Measurements from ENCODE around the gene PAX7.
"Not testable (repeated sequence)": the region's sequence is repeated elsewhere in the genome, so short reads cannot be mapped to it uniquely, and the experiment has no call there.

PAX7 gene

DNA sequence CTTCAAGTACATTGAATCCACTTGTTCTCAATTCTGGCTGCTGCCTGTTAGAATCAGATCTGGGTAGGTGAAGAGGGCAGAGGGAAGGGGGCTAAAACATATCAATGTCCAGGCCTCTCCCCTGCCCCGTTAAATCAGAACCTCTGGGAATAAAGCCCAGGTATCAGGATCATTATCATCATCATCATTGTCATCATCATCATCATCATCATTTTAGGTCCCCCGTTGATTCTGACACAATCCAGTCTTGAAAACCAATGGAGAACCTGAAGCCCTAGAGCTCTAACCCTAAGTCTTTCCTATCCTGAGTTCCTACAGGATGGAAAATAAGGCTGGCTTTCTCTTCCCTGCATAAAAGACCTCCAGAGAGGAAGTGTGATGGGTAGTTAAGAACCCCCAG, 135.7 kb downstream of the PAX7 start:
- Histone ChIP-seq H3K36me3 (ENCODE audit: insufficient read depth, insufficient read length, low read length) (no peaks in the 10 kb centered on the region), H3K4me3 (ENCODE audit: insufficient read length, low read depth) (no peak overlapping the region), H3K9ac (ENCODE audit: insufficient read length, low read depth) (no peak overlapping the region), H3K27me3 (ENCODE audit: insufficient read depth, insufficient read length) (peaks cover 4% of the 10 kb centered on the region), H3K9me3 (ENCODE audit: insufficient read depth, low read length) (peaks cover 6% of the 10 kb centered on the region; the same call in 1 of the 2 replicates), H3K4me1 (ENCODE audit: insufficient read depth, insufficient read length) (no peaks in the 10 kb centered on the region)
- DNase-seq (ENCODE audit: low read depth, low spot score), result no peak
- TF ChIP-seq SUZ12 (IDR thresholded peaks at IDR 0.05; ENCODE audit: extremely low read depth, insufficient read depth, insufficient read length) (no peak), YY1 (IDR thresholded peaks at IDR 0.05; ENCODE audit: insufficient read depth, insufficient read length) (no peak), ZNF274 (IDR thresholded peaks at IDR 0.05; ENCODE audit: low read depth, low read length) (no peak)

DNA sequence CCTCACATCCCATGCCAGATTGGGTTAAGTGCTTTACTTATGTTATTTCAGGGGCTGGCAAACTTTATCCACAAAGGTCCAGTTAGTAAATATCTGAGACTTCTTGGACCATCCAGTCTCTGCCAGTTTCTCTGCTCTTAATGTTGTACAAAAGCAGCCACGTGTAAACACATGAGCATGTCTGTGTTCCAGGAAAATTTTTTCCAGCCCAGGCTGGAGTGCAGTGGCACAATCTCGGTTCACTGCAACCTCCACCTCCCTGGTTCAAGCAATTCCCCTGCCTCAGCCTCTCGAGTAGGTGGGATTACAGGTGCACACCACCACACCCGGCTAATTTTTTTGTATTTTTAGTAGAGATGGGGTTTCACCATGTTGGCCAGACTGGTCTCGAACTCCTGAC, 136.9 kb downstream of the PAX7 start:
- H3K27me3 ChIP-seq (ENCODE audit: insufficient read depth, insufficient read length); DNase-seq (ENCODE audit: low read depth, low spot score); H3K36me3 ChIP-seq (ENCODE audit: insufficient read depth, insufficient read length, low read length); H3K4me1 ChIP-seq (ENCODE audit: insufficient read depth, insufficient read length); H3K4me3 ChIP-seq (ENCODE audit: insufficient read length, low read depth); H3K9ac ChIP-seq (ENCODE audit: insufficient read length, low read depth); H3K9me3 ChIP-seq (ENCODE audit: insufficient read depth, low read length): not testable (repeated sequence)

DNA sequence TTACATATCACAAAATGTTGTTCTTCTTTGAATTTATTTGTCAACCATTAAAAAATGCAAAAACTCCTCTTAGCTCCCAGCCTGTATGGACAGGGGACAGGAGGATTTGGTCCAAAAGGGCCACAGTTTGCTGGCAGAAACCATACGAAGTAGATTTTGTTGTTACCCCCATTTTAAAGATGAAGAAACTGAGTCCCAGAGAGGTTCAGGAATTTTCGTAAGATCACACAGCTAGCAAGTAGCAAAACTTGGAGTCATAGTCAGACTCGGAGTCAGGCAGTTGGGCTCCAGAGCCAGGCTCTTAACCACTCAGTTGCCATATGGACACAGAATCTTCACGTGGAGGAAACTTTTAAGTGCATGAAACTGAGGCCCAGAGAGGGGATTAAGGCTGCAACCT, 137.4 kb downstream of the PAX7 start:
- no peaks in the 10 kb centered on the region for H3K9me3 ChIP-seq (ENCODE audit: insufficient read depth, low read length)
- H3K4me3 ChIP-seq (ENCODE audit: insufficient read length, low read depth), result no peak overlapping the region
- no peaks in the 10 kb centered on the region for H3K36me3 ChIP-seq (ENCODE audit: insufficient read depth, insufficient read length, low read length)
- no peaks in the 10 kb centered on the region for H3K4me1 ChIP-seq (ENCODE audit: insufficient read depth, insufficient read length)
- H3K9ac ChIP-seq (ENCODE audit: insufficient read length, low read depth), result no peak overlapping the region
- no peak for DNase-seq (ENCODE audit: low read depth, low spot score)
- TF ChIP-seq SUZ12 (IDR thresholded peaks at IDR 0.05; ENCODE audit: extremely low read depth, insufficient read depth, insufficient read length) (no peak), ZNF274 (IDR thresholded peaks at IDR 0.05; ENCODE audit: low read depth, low read length) (no peak), YY1 (IDR thresholded peaks at IDR 0.05; ENCODE audit: insufficient read depth, insufficient read length) (no peak)
- H3K27me3 ChIP-seq (ENCODE audit: insufficient read depth, insufficient read length), result peaks cover 4% of the 10 kb centered on the region

DNA sequence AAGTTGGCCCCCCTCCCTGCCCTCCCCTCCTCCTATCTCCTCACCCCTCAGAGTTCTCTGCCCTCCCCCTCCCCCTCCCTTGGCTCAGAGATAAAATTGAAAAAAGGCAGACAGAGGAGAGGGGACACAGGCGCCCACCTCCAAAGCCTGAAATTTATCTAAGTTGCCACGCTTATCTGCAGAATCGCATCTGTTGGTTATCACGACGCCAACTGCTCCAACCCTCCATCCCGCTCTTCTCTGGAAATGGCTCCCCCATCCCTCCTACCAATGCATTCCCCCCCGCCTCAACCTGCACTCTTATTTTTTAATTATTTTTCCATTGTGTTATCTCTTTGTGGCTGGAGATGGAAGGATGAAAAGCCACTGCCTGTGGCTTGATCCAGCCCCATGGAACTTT, 138.5 kb downstream of the PAX7 start:
- no peaks in the 10 kb centered on the region for H3K36me3 ChIP-seq (ENCODE audit: insufficient read depth, insufficient read length, low read length)
- no peaks in the 10 kb centered on the region for H3K4me1 ChIP-seq (ENCODE audit: insufficient read depth, insufficient read length)
- H3K4me3 ChIP-seq (ENCODE audit: insufficient read length, low read depth), result no peak overlapping the region
- H3K9me3 ChIP-seq (ENCODE audit: insufficient read depth, low read length), result no peaks in the 10 kb centered on the region
- H3K27me3 ChIP-seq (ENCODE audit: insufficient read depth, insufficient read length), result peaks cover 4% of the 10 kb centered on the region
- DNase-seq (ENCODE audit: low read depth, low spot score), result no peak
- no peak overlapping the region for H3K9ac ChIP-seq (ENCODE audit: insufficient read length, low read depth)
- TF ChIP-seq SUZ12 (IDR thresholded peaks at IDR 0.05; ENCODE audit: extremely low read depth, insufficient read depth, insufficient read length) (no peak), YY1 (IDR thresholded peaks at IDR 0.05; ENCODE audit: insufficient read depth, insufficient read length) (no peak), ZNF274 (IDR thresholded peaks at IDR 0.05; ENCODE audit: low read depth, low read length) (no peak)

DNA sequence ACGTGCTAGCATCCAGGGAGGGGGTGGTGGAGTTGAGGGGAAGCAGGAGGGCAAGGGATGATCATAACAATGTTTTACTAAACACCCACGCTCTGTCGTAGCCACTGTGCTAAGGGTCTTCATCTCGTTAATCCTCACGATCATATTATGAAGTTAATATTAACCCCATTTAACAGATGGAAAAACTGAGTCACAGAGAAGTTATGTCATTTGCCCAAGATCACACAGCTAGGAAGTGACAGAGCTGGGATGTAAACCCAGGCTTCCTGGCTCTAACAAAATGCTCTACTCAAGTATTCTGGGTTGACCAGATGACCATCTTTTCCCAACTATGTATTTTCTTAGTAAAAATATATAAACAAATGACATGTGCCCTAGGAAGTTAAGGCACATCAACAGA, 140.2 kb downstream of the PAX7 start:
- no peaks in the 10 kb centered on the region for H3K36me3 ChIP-seq (ENCODE audit: insufficient read depth, insufficient read length, low read length)
- H3K9ac ChIP-seq (ENCODE audit: insufficient read length, low read depth), result no peak overlapping the region
- no peaks in the 10 kb centered on the region for H3K9me3 ChIP-seq (ENCODE audit: insufficient read depth, low read length)
- peaks cover 4% of the 10 kb centered on the region for H3K27me3 ChIP-seq (ENCODE audit: insufficient read depth, insufficient read length)
- TF ChIP-seq ZNF274 (IDR thresholded peaks at IDR 0.05; ENCODE audit: low read depth, low read length) (no peak), SUZ12 (IDR thresholded peaks at IDR 0.05; ENCODE audit: extremely low read depth, insufficient read depth, insufficient read length) (no peak), YY1 (IDR thresholded peaks at IDR 0.05; ENCODE audit: insufficient read depth, insufficient read length) (no peak)
- no peak overlapping the region for H3K4me3 ChIP-seq (ENCODE audit: insufficient read length, low read depth)
- H3K4me1 ChIP-seq (ENCODE audit: insufficient read depth, insufficient read length), result no peaks in the 10 kb centered on the region
- DNase-seq (ENCODE audit: low read depth, low spot score), result no peak

DNA sequence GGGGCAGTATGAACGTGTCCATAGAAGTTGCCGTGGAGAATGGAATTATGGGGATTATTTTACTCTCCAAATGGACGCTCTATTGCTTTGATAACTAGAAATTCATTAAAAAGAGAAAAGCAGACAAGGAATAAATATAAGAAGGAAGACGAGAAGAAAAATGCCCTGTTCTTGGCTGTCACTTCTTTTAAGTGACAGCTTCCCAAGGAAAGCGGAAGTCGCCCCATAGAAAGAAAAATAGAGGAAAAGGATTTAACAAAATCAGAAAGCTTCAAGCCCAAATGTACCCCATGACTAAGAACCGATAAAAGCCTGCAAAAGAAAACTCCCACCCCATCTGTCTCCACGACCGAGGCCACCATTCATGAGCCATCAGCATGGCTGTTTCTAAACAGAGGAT, 143.1 kb downstream of the PAX7 start:
- TF ChIP-seq YY1 (IDR thresholded peaks at IDR 0.05; ENCODE audit: insufficient read depth, insufficient read length) (no peak), ZNF274 (IDR thresholded peaks at IDR 0.05; ENCODE audit: low read depth, low read length) (no peak), SUZ12 (IDR thresholded peaks at IDR 0.05; ENCODE audit: extremely low read depth, insufficient read depth, insufficient read length) (no peak)
- H3K9me3 ChIP-seq (ENCODE audit: insufficient read depth, low read length), result no peaks in the 10 kb centered on the region
- no peaks in the 10 kb centered on the region for H3K36me3 ChIP-seq (ENCODE audit: insufficient read depth, insufficient read length, low read length)
- DNase-seq (ENCODE audit: low read depth, low spot score), result no peak
- no peaks in the 10 kb centered on the region for H3K4me1 ChIP-seq (ENCODE audit: insufficient read depth, insufficient read length)
- H3K9ac ChIP-seq (ENCODE audit: insufficient read length, low read depth), result no peak overlapping the region
- H3K4me3 ChIP-seq (ENCODE audit: insufficient read length, low read depth), result no peak overlapping the region
- H3K27me3 ChIP-seq (ENCODE audit: insufficient read depth, insufficient read length), result peaks cover 4% of the 10 kb centered on the region

DNA sequence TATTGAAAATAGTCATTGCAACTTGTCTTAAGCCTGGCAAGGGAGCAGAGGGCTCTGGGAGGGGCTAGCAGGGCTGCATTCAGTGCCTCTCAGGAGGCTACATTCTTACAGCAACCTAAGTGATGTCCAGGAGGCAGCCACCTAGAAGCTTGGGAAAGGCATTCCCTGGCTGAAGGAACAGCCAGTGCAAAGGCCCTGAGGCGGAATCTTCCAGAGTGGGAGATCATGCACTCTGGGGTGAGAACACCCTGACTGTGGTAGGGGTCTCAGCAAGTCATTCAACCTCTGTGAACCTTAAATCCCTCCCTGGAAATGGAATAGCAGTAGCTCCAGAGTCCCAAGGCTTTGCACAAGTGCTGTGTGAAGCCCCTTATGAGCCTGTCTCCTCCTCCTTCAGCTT, 144.7 kb downstream of the PAX7 start:
- no peaks in the 10 kb centered on the region for H3K36me3 ChIP-seq (ENCODE audit: insufficient read depth, insufficient read length, low read length)
- H3K4me1 ChIP-seq (ENCODE audit: insufficient read depth, insufficient read length), result no peaks in the 10 kb centered on the region
- no peak for TF ChIP-seq SUZ12 (IDR thresholded peaks at IDR 0.05; ENCODE audit: extremely low read depth, insufficient read depth, insufficient read length)
- TF ChIP-seq YY1 (IDR thresholded peaks at IDR 0.05; ENCODE audit: insufficient read depth, insufficient read length), result no peak
- no peak for TF ChIP-seq ZNF274 (IDR thresholded peaks at IDR 0.05; ENCODE audit: low read depth, low read length)
- no peak overlapping the region for H3K4me3 ChIP-seq (ENCODE audit: insufficient read length, low read depth)
- no peak overlapping the region for H3K9ac ChIP-seq (ENCODE audit: insufficient read length, low read depth)
- DNase-seq (ENCODE audit: low read depth, low spot score), result no peak
- H3K9me3 ChIP-seq (ENCODE audit: insufficient read depth, low read length), result no peaks in the 10 kb centered on the region
- H3K27me3 ChIP-seq (ENCODE audit: insufficient read depth, insufficient read length), result no peaks in the 10 kb centered on the region

DNA sequence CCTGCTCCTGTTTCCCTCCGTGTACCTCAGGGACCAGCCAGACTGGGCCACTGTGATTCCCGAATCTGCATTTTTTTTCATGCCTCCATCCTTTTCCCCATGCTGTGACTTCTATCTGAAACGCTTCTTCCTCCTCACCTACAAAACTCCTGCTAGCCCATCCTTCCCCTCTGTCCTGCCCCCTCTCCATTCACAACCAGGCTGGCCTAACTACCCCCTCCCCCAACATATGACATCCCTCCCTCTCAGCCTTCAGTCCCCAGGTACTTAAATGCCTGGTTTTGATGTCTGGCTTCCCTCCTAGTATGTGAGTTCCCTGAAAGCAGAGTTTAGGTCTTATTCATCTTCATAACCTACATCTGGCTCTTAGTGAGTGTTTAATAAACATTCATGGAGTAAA, 146.1 kb downstream of the PAX7 start:
- peaks cover 2% of the 10 kb centered on the region for H3K4me1 ChIP-seq (ENCODE audit: insufficient read depth, insufficient read length)
- H3K9ac ChIP-seq (ENCODE audit: insufficient read length, low read depth), result no peak overlapping the region
- H3K27me3 ChIP-seq (ENCODE audit: insufficient read depth, insufficient read length), result no peaks in the 10 kb centered on the region
- no peak overlapping the region for H3K4me3 ChIP-seq (ENCODE audit: insufficient read length, low read depth)
- no peaks in the 10 kb centered on the region for H3K9me3 ChIP-seq (ENCODE audit: insufficient read depth, low read length)
- no peak for DNase-seq (ENCODE audit: low read depth, low spot score)
- TF ChIP-seq SUZ12 (IDR thresholded peaks at IDR 0.05; ENCODE audit: extremely low read depth, insufficient read depth, insufficient read length), result no peak
- no peak for TF ChIP-seq YY1 (IDR thresholded peaks at IDR 0.05; ENCODE audit: insufficient read depth, insufficient read length)
- no peak for TF ChIP-seq ZNF274 (IDR thresholded peaks at IDR 0.05; ENCODE audit: low read depth, low read length)
- H3K36me3 ChIP-seq (ENCODE audit: insufficient read depth, insufficient read length, low read length), result no peaks in the 10 kb centered on the region
